Measurements from ENCODE around the gene UBE2D2. TPM values are rescaled to one million over a fixed set of nuclear protein-coding genes. Genes with fewer than 3 reads are reported as not detected.
A peak's percentile ranks its signal among the peaks of the same experiment; 100 is the strongest.

Gene UBE2D2
- total and polyA plus RNA-seq, 11 donors, result 84.6 to 148 (median 128) TPM

GRCh38 chr5:139644646-139645429 lies 83.7 kb downstream of the UBE2D2 start:
- Histone ChIP-seq H3K36me3 (no peaks in the 10 kb centered on the region), H3K4me3 (no peak overlapping the region), H3K4me1 (peaks cover 0 to 34% (median 11%) of the 10 kb centered on the region in 12 donors), H3K9me3 (no peaks in the 10 kb centered on the region), H3K27ac (no peak overlapping the region), H3K27me3 (peaks cover 0 to 4% (median 0%) of the 10 kb centered on the region in 9 donors)
- TF ChIP-seq CTCF (IDR thresholded peaks at IDR 0.05) (no peak), POLR2A (IDR thresholded peaks at IDR 0.05) (no peak)
- DNase-seq (peak in 1 of 5 donors; percentile 13), ATAC-seq (no peak)
- intact Hi-C loops (cut with DNase I), result no loop called here
- 94 to 98% (median 96%) methylated on average over 3 of the region's 3 CpGs for WGBS, 4 donors

GRCh38 chr5:139645430-139645871 lies 84.3 kb downstream of the UBE2D2 start:
- intact Hi-C loops (cut with DNase I), result no loop called here
- WGBS, 4 donors, result 88 to 97% (median 95%) methylated on average over 3 of the region's 3 CpGs
- Histone ChIP-seq H3K36me3 (no peaks in the 10 kb centered on the region), H3K4me3 (no peak overlapping the region), H3K4me1 (peaks cover 0 to 35% (median 13%) of the 10 kb centered on the region in 12 donors), H3K27me3 (peaks cover 0 to 4% (median 0%) of the 10 kb centered on the region in 9 donors), H3K27ac (no peak overlapping the region), H3K9me3 (no peaks in the 10 kb centered on the region)
- ATAC-seq (no peak), DNase-seq (peak in 2 of 5 donors; percentile 2 to 22)
- TF ChIP-seq POLR2A (IDR thresholded peaks at IDR 0.05), result no peak
- no peak for TF ChIP-seq CTCF (IDR thresholded peaks at IDR 0.05)

- Histone ChIP-seq H3K36me3 (no peaks in the 10 kb centered on the region), H3K27ac (no peak overlapping the region), H3K4me3 (no peak overlapping the region), H3K4me1 (peaks cover 0 to 41% (median 19%) of the 10 kb centered on the region in 12 donors), H3K9me3 (no peaks in the 10 kb centered on the region), H3K27me3 (peaks cover 0 to 9% (median 0%) of the 10 kb centered on the region in 9 donors)
- TF ChIP-seq POLR2A (IDR thresholded peaks at IDR 0.05) (no peak), CTCF (IDR thresholded peaks at IDR 0.05) (no peak)
- DNase-seq, result peak in 1 of 5 donors; percentile 19
- 89 to 97% (median 94%) methylated on average over 3 of the region's 3 CpGs for WGBS, 4 donors
- ATAC-seq, result no peak
- intact Hi-C loops (cut with DNase I), result no loop called here
Observed at GRCh38 chr5:139646111-139646510, 85.0 kb downstream of the UBE2D2 start.

GRCh38 chr5:139646912-139647505 lies 85.9 kb downstream of the UBE2D2 start:
- DNase-seq (peak in 3 of 5 donors; percentile 45 to 69 (median 48)), ATAC-seq (no peak)
- H3K36me3 ChIP-seq, result no peaks in the 10 kb centered on the region
- intact Hi-C loops (cut with DNase I), result no loop called here
- peak overlapping the region in 9 of 12 donors; percentile 19 to 99 (median 95) for H3K4me3 ChIP-seq
- WGBS, 4 donors, result 30 to 50% (median 37%) methylated on average over 24 to 25 of the region's 25 CpGs
- peaks cover 0 to 50% (median 27%) of the 10 kb centered on the region in 12 donors for H3K4me1 ChIP-seq
- H3K27me3 ChIP-seq, result peaks cover 0 to 9% (median 0%) of the 10 kb centered on the region in 9 donors
- no peaks in the 10 kb centered on the region for H3K9me3 ChIP-seq
- no peak overlapping the region for H3K27ac ChIP-seq
- no peak for TF ChIP-seq POLR2A (IDR thresholded peaks at IDR 0.05)
- TF ChIP-seq CTCF (IDR thresholded peaks at IDR 0.05), result no peak

Data from heart left ventricle (tissue), 16 donors.